Left lobe of liver (tissue), 2 donors: ENCODE results near the gene HASPIN. TPM values are rescaled to one million over a fixed set of nuclear protein-coding genes. Genes with fewer than 3 reads are reported as not detected.

ENCODE experiments used
- ATAC-seq: fragments of 200-7000 bp; cut with Tn5 transposase; one replicate; pipeline ENCODE4 v1.9.1; 2020; ENCODE audit warnings: mild to moderate bottlenecking, moderate library complexity
- DNase-seq: peaks from one replicate; pipeline ENCODE4 v3.0.0-alpha.2; 2020; ENCODE audit warnings: low spot score
- total RNA-seq: library from RNA; stranded (reverse); gene quantifications from one replicate; pipeline ENCODE4 v1.2.1, GENCODE V29; 2021
- donor health status: DM: no; HTN: no; CAD: no; lungs with moderate emphysema.
- donor health status: DM: no; HTN: yes; CAD: no.

HASPIN gene
- 0.05 TPM for total RNA-seq

GRCh38 chr17:3723556-3724377 is at the start of gene HASPIN:
TSS of gene HASPIN (plus strand) at chr17:3723903. CDS start at chr17:3723936, 33 bp downstream.
- peak; percentile 94 for ATAC-seq
- peak; percentile 92 for DNase-seq

- ATAC-seq, result no peak
- no peak for DNase-seq
Observed at GRCh38 chr17:3675886-3676285, 47.8 kb upstream of the HASPIN start.

GRCh38 chr17:3678095-3678820 is 45.4 kb upstream of the HASPIN start:
- no peak for DNase-seq
- ATAC-seq, result no peak

GRCh38 chr17:3678821-3679530 is 44.7 kb upstream of the HASPIN start:
- no peak for ATAC-seq
- no peak for DNase-seq

- ATAC-seq, result no peak
- DNase-seq, result no peak
Observed at GRCh38 chr17:3679531-3680126, 44.1 kb upstream of the HASPIN start.

- no peak for DNase-seq
- ATAC-seq, result no peak
Observed at GRCh38 chr17:3681057-3681456, 42.6 kb upstream of the HASPIN start.

GRCh38 chr17:3681565-3681964 is 42.1 kb upstream of the HASPIN start:
- DNase-seq, result no peak

GRCh38 chr17:3682033-3682432 is 41.7 kb upstream of the HASPIN start:
- ATAC-seq (no peak), DNase-seq (no peak)

More at GRCh38 chr17:3681565-3681964, 42.1 kb upstream of the HASPIN start:
- ATAC-seq, result no peak

GRCh38 chr17:3683054-3683511 is 40.6 kb upstream of the HASPIN start:
- ATAC-seq (peak; percentile 91), DNase-seq (no peak)

GRCh38 chr17:3685174-3685573 is 38.5 kb upstream of the HASPIN start:
- no peak for DNase-seq

GRCh38 chr17:3688027-3688553 is 35.6 kb upstream of the HASPIN start:
- ATAC-seq (peak; percentile 11), DNase-seq (no peak)

More at GRCh38 chr17:3685174-3685573, 38.5 kb upstream of the HASPIN start:
- ATAC-seq, result no peak

GRCh38 chr17:3688852-3689261 is 34.8 kb upstream of the HASPIN start:
- no peak for DNase-seq
- peak; percentile 19 for ATAC-seq

GRCh38 chr17:3689262-3690093 is 34.2 kb upstream of the HASPIN start:
- ATAC-seq, result peak; percentile 19
- no peak for DNase-seq

GRCh38 chr17:3690094-3690715 is 33.5 kb upstream of the HASPIN start:
- ATAC-seq (no peak), DNase-seq (no peak)

GRCh38 chr17:3691617-3692067 is 32.1 kb upstream of the HASPIN start:
- no peak for ATAC-seq
- no peak for DNase-seq

GRCh38 chr17:3692346-3692745 is 31.4 kb upstream of the HASPIN start:
- DNase-seq (no peak), ATAC-seq (no peak)

GRCh38 chr17:3693141-3693540 is 30.6 kb upstream of the HASPIN start:
- ATAC-seq, result no peak
- no peak for DNase-seq

GRCh38 chr17:3693829-3694231 is 29.9 kb upstream of the HASPIN start:
- ATAC-seq (no peak), DNase-seq (no peak)

- ATAC-seq, result peak; percentile 12
- no peak for DNase-seq
Observed at GRCh38 chr17:3695129-3695722, 28.5 kb upstream of the HASPIN start.
